DND-41 (cell line): Measurements from ENCODE around the gene C5AR1.
"Not testable (repeated sequence)": the region's sequence is repeated elsewhere in the genome, so short reads cannot be mapped to it uniquely, and the experiment has no call there.

Experiments used
- CTCF ChIP-seq: IDR thresholded peaks from 2 replicates; pipeline ENCODE4 v1.5.1; 2012; ENCODE audit warnings: borderline replicate concordance, low read length, moderate library complexity, mild to moderate bottlenecking; ENCODE audit not compliant: poor library complexity, severe bottlenecking; ENCODE audit errors: extremely low read depth
- EZH2 ChIP-seq: IDR thresholded peaks from 3 replicates; pipeline ENCODE4 v1.6.1; 2012; ENCODE audit warnings: borderline replicate concordance, low read depth, mild to moderate bottlenecking, moderate library complexity, low read length, inconsistent platforms; ENCODE audit not compliant: severe bottlenecking

DNA sequence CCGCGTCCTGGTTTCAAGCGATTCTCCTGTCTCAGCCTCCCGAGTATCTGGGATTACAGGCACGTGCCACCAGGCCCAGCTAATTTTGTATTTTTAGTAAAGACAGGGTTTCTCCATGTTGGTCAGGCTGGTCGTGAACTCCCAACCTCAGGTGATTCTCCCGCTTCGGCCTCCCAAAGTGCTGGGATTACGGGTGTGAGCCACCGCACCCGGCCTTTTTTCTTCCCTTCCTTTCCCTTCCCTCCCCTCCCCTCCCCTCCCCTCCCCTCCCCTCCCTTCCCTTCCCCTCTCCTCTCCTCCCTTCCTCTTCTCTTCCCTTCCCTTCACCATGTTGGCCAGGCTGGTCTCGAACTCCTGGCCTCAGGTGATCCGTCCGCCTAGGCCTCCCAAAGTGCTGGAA, 8.8 kb upstream of the C5AR1 start:
- not testable (repeated sequence) for TF ChIP-seq CTCF, EZH2
